NT2/D1 (cell line): ENCODE data around the gene MOV10L1.

ENCODE experiments used
- DNase-seq: peaks from one replicate; pipeline ENCODE4 v3.0.0-alpha.2; 2011; ENCODE audit warnings: low read depth, low spot score
- H3K27me3 ChIP-seq: 2 replicates; pipeline ENCODE4 v1.6.0; 2011; ENCODE audit warnings: mild to moderate bottlenecking; ENCODE audit not compliant: insufficient read length, insufficient read depth
- H3K36me3 ChIP-seq: 2 replicates; pipeline ENCODE4 v1.6.1; 2011; ENCODE audit warnings: mild to moderate bottlenecking, low read length, mixed read lengths; ENCODE audit not compliant: insufficient read depth, insufficient read length
- H3K4me1 ChIP-seq: 2 replicates; pipeline ENCODE4 v1.5.1; 2011; ENCODE audit not compliant: insufficient read depth, insufficient read length
- H3K4me3 ChIP-seq: 2 replicates; pipeline ENCODE4 v1.5.1; 2011; ENCODE audit warnings: low read depth; ENCODE audit not compliant: insufficient read length
- H3K9ac ChIP-seq: 2 replicates; pipeline ENCODE4 v1.6.0; 2011; ENCODE audit warnings: low read depth; ENCODE audit not compliant: insufficient read length
- H3K9me3 ChIP-seq: 2 replicates; pipeline ENCODE4 v1.5.1; 2011; ENCODE audit warnings: mild to moderate bottlenecking, low read length; ENCODE audit not compliant: insufficient read depth
- SUZ12 ChIP-seq: IDR thresholded peaks from 2 replicates; pipeline ENCODE4 v1.6.1; 2011; ENCODE audit not compliant: insufficient read length, insufficient read depth; ENCODE audit errors: extremely low read depth
- YY1 ChIP-seq: IDR thresholded peaks from 2 replicates; pipeline ENCODE4 v1.6.1; 2011; ENCODE audit not compliant: insufficient read length, insufficient read depth
- ZNF274 ChIP-seq: IDR thresholded peaks from 2 replicates; pipeline ENCODE4 v1.6.1; 2011; ENCODE audit warnings: mild to moderate bottlenecking, low read depth, low read length

Gene MOV10L1

GRCh38 chr22:50115693-50116092 is 25.9 kb downstream of the MOV10L1 start:
- H3K27me3 ChIP-seq, result no peaks in the 10 kb centered on the region
- TF ChIP-seq YY1 (no peak), SUZ12 (no peak), ZNF274 (no peak)
- no peak overlapping the region for H3K4me3 ChIP-seq
- H3K9ac ChIP-seq, result no peak overlapping the region
- peaks cover 9% of the 10 kb centered on the region for H3K4me1 ChIP-seq
- H3K36me3 ChIP-seq, result no peaks in the 10 kb centered on the region
- no peaks in the 10 kb centered on the region for H3K9me3 ChIP-seq
- no peak for DNase-seq

- Histone ChIP-seq H3K27me3 (no peaks in the 10 kb centered on the region), H3K36me3 (no peaks in the 10 kb centered on the region), H3K4me3 (no peak overlapping the region), H3K9ac (no peak overlapping the region), H3K4me1 (peaks cover 6% of the 10 kb centered on the region), H3K9me3 (no peaks in the 10 kb centered on the region)
- DNase-seq, result no peak
- TF ChIP-seq SUZ12 (no peak), ZNF274 (no peak), YY1 (no peak)
Observed at GRCh38 chr22:50117168-50117762, 27.5 kb downstream of the MOV10L1 start.

- H3K36me3 ChIP-seq, result no peaks in the 10 kb centered on the region
- TF ChIP-seq SUZ12 (no peak), YY1 (no peak), ZNF274 (no peak)
- H3K4me1 ChIP-seq, result peaks cover 6% of the 10 kb centered on the region
- peaks cover 8% of the 10 kb centered on the region; the same call in 1 of the 2 replicates for H3K9me3 ChIP-seq
- H3K27me3 ChIP-seq, result no peaks in the 10 kb centered on the region
- H3K9ac ChIP-seq, result no peak overlapping the region
- no peak for DNase-seq
- H3K4me3 ChIP-seq, result no peak overlapping the region
Observed at GRCh38 chr22:50118129-50118528, 28.3 kb downstream of the MOV10L1 start.

GRCh38 chr22:50118557-50119168 is 28.9 kb downstream of the MOV10L1 start:
- Histone ChIP-seq H3K27me3 (no peaks in the 10 kb centered on the region), H3K4me3 (no peak overlapping the region), H3K9ac (no peak overlapping the region), H3K9me3 (peaks cover 13% of the 10 kb centered on the region; the same call in 1 of the 2 replicates), H3K4me1 (peaks cover 6% of the 10 kb centered on the region), H3K36me3 (no peaks in the 10 kb centered on the region)
- DNase-seq, result no peak
- TF ChIP-seq YY1, result no peak
- no peak for TF ChIP-seq SUZ12
- TF ChIP-seq ZNF274, result no peak

- Histone ChIP-seq H3K4me1 (peaks cover 6% of the 10 kb centered on the region), H3K9me3 (peaks cover 16% of the 10 kb centered on the region; the same call in 1 of the 2 replicates), H3K36me3 (no peaks in the 10 kb centered on the region), H3K4me3 (no peak overlapping the region), H3K27me3 (no peaks in the 10 kb centered on the region), H3K9ac (no peak overlapping the region)
- DNase-seq, result no peak
- TF ChIP-seq SUZ12 (no peak), YY1 (no peak)
Observed at GRCh38 chr22:50119169-50119767, 29.5 kb downstream of the MOV10L1 start.

GRCh38 chr22:50119768-50120251 is 30.0 kb downstream of the MOV10L1 start:
- Histone ChIP-seq H3K4me1 (peaks cover 2% of the 10 kb centered on the region), H3K9ac (no peak overlapping the region), H3K4me3 (no peak overlapping the region), H3K9me3 (peaks cover 16% of the 10 kb centered on the region; the same call in 1 of the 2 replicates), H3K27me3 (no peaks in the 10 kb centered on the region), H3K36me3 (no peaks in the 10 kb centered on the region)
- DNase-seq, result no peak
- TF ChIP-seq SUZ12, result no peak
- no peak for TF ChIP-seq ZNF274
- no peak for TF ChIP-seq YY1

GRCh38 chr22:50121202-50121740 is 31.5 kb downstream of the MOV10L1 start:
- no peak overlapping the region for H3K4me3 ChIP-seq
- H3K9me3 ChIP-seq, result peaks cover 16% of the 10 kb centered on the region; the same call in 1 of the 2 replicates
- no peak overlapping the region for H3K9ac ChIP-seq
- peaks cover 2% of the 10 kb centered on the region for H3K4me1 ChIP-seq
- TF ChIP-seq SUZ12, result no peak
- TF ChIP-seq YY1, result no peak
- TF ChIP-seq ZNF274, result no peak
- H3K36me3 ChIP-seq, result no peaks in the 10 kb centered on the region
- DNase-seq, result no peak
- H3K27me3 ChIP-seq, result no peaks in the 10 kb centered on the region
